ENCODE results near the gene RNF151. TPM values are rescaled to one million over a fixed set of nuclear protein-coding genes. Genes with fewer than 3 reads are reported as not detected.
A peak's percentile ranks its signal among the peaks of the same experiment; 100 is the strongest.

RNF151 gene
- total RNA-seq, 4 donors from 2014 or later: not detected

DNA sequence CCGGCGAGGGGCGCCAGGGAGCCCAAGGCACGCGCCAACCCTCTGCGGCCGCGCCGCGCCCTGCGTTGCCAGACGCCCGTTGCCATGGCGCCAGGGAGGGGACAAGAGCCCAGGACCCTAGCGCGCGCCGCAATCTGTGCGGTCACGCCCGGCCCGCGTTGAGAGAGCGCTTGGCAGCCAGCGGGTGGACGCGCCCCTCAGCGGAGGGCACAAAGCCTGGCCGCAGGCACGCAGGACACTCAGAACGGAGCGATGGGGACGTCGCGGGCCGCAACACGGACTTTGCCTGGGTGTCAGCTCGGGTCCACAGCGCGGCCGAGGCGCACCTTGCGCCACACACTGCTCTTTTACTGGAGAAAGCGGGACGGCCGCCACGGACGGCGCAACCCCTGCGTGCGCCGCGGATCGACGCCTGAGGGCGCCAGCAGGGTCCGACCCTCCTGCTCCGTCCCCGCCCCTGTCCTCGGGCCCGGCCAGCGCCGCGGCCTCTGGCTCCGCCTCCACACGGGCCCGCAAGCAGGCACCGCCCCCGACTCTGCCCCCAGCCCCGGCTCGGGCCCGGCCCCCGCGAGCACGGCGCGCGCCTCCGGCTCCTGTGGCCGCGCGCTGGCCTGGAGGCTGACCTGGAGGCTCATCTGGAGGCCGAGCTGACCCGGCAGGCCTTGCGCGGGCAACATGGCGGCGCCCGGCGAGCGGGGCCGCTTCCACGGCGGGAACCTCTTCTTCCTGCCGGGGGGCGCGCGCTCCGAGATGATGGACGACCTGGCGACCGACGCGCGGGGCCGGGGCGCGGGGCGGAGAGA, 17.1 kb downstream of the RNF151 start, which contains the start of gene GFER:
Gene GFER (plus strand): TSS at position 650 of the 803 bp plus-strand sequence. CDS start 26 bp downstream, at position 676.
- H3K27ac ChIP-seq: peak within 1 kb of the TSS; percentile 76 to 97 (median 87)
- H3K27me3 ChIP-seq: no peaks in the 10 kb centered on the region
- peaks cover 0 to 23% (median 0%) of the 10 kb centered on the region in 3 donors for H3K36me3 ChIP-seq
- peak; percentile 78 to 96 (median 94) for DNase-seq
- H3K9me3 ChIP-seq: no peaks in the 10 kb centered on the region
- TF ChIP-seq CTCF (IDR thresholded peaks at IDR 0.05) (peak in 5 of 6 experiments; percentile 26 to 46 (median 29)), POLR2A (IDR thresholded peaks at IDR 0.05) (peak; percentile 51 to 55)
- H3K4me1 ChIP-seq: peaks cover 0 to 65% (median 17%) of the 10 kb centered on the region in 4 donors
- H3K4me3 ChIP-seq: peak within 1 kb of the TSS; percentile 81 to 92 (median 90)

- peaks cover 0 to 6% of the 10 kb centered on the region in 2 donors for H3K27me3 ChIP-seq
- H3K4me3 ChIP-seq: peak overlapping the region; percentile 81 to 92 (median 90)
- H3K36me3 ChIP-seq: peaks cover 0 to 23% (median 0%) of the 10 kb centered on the region in 3 donors
- TF ChIP-seq POLR2A (IDR thresholded peaks at IDR 0.05) (peak; percentile 6 to 54), CTCF (IDR thresholded peaks at IDR 0.05) (no peak)
- no peaks in the 10 kb centered on the region for H3K9me3 ChIP-seq
- peak; percentile 30 to 85 (median 80) for DNase-seq
- peaks cover 3 to 70% (median 19%) of the 10 kb centered on the region in 4 donors for H3K4me1 ChIP-seq
- H3K27ac ChIP-seq: peak overlapping the region; percentile 76 to 97 (median 87)
Measured at GRCh38 chr16:1984347-1985225, 17.9 kb downstream of the RNF151 start.

DNA sequence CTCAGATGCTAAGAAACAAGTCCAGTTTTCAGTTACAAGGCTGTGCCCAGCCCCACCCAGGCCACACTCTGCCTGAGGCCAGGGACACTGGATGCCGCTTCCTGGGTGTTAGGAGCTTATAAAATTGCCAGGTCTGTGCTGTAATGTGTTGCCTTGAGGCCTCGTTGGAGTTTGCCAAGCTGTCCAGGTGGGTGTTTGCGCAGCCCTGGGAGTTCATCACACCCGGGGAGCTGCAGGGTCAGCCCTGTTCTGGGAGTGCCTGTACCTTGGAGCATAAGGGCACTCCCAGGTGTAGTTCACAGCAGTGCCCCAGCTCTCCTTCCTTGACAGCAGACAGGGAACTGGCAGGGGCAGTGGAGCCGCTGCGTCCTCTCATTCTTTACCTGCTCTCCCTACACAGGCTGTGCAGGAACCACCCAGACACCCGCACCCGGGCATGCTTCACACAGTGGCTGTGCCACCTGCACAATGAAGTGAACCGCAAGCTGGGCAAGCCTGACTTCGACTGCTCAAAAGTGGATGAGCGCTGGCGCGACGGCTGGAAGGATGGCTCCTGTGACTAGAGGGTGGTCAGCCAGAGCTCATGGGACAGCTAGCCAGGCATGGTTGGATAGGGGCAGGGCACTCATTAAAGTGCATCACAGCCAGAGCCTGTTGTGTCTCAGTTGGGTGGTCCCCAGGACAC, 19.0 kb downstream of the RNF151 start:
- Histone ChIP-seq H3K27me3 (peaks cover 0 to 14% of the 10 kb centered on the region in 2 donors), H3K9me3 (no peaks in the 10 kb centered on the region), H3K4me1 (peaks cover 3 to 69% (median 23%) of the 10 kb centered on the region in 4 donors), H3K36me3 (peaks cover 0 to 23% (median 0%) of the 10 kb centered on the region in 3 donors), H3K27ac (peak overlapping the region in 3 of 4 donors; percentile 76 to 97 (median 97)), H3K4me3 (peak overlapping the region in 3 of 4 donors; percentile 81 to 92 (median 91))
- TF ChIP-seq CTCF (IDR thresholded peaks at IDR 0.05): no peak
- TF ChIP-seq POLR2A (IDR thresholded peaks at IDR 0.05): peak; percentile 76 to 79
- peak in 2 of 3 donors; percentile 77 to 82 for DNase-seq

DNA sequence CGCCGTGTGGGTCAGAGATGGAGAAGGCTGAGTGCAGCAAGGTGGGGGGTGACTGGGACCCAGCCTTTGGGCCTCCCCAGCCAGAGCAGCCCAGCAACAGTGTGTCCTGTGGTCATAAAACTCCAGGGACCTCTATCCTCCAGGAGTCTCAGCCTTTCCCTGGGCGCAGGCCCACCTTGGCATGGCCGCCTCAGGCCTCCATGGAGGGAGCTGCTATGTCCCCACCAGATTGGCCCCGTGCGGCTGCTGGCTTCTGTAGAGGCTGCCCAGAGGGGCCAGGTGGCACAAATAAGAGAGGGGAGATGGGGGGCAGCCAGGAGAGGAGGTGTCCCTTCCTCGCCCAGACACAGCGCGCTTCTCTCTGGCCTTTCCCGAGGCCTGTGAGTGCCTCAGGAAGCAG, 20.5 kb downstream of the RNF151 start:
- Histone ChIP-seq H3K27ac (no peak overlapping the region), H3K4me1 (peaks cover 3 to 69% (median 31%) of the 10 kb centered on the region in 4 donors), H3K36me3 (peaks cover 0 to 23% (median 0%) of the 10 kb centered on the region in 3 donors), H3K27me3 (peaks cover 0 to 22% of the 10 kb centered on the region in 2 donors), H3K9me3 (no peaks in the 10 kb centered on the region), H3K4me3 (no peak overlapping the region)
- no peak for DNase-seq
- TF ChIP-seq POLR2A (IDR thresholded peaks at IDR 0.05) (no peak), CTCF (IDR thresholded peaks at IDR 0.05) (no peak)
